ENCODE data around the gene MAST4.
A peak's percentile ranks its signal among the peaks of the same experiment; 100 is the strongest.

The MAST4 gene

GRCh38 chr5:66769839-66770617 lies 173.8 kb downstream of the MAST4 start:
- Histone ChIP-seq H3K27ac (no peak overlapping the region), H3K36me3 (replicated peaks) (no peaks in the 10 kb centered on the region), H3K4me3 (ENCODE audit: low read depth, low read length) (no peak overlapping the region), H3K27me3 (replicated peaks) (no peaks in the 10 kb centered on the region)
- DNase-seq = no peak
- TF ChIP-seq CTCF (IDR thresholded peaks at IDR 0.05; ENCODE audit: low read depth, low read length, missing control alignments) = peak; percentile 50
- in situ Hi-C loops (cut with HindIII; ENCODE audit: low pct_ligation_motif_present, low sequenced_read_pairs) = no loop called here

GRCh38 chr5:66777868-66778267 lies 181.7 kb downstream of the MAST4 start:
- no peak overlapping the region for H3K4me3 ChIP-seq (ENCODE audit: low read depth, low read length)
- H3K27ac ChIP-seq = no peak overlapping the region
- H3K36me3 ChIP-seq (replicated peaks) = no peaks in the 10 kb centered on the region
- in situ Hi-C loops (cut with HindIII; ENCODE audit: low pct_ligation_motif_present, low sequenced_read_pairs) = loop anchor here (25.0 kb wide), 1 partner anchor 466 kb away; no protein-coding TSS in a partner anchor
- H3K27me3 ChIP-seq (replicated peaks) = no peaks in the 10 kb centered on the region
- DNase-seq = no peak
- TF ChIP-seq CTCF (IDR thresholded peaks at IDR 0.05; ENCODE audit: low read depth, low read length, missing control alignments) = no peak

- Histone ChIP-seq H3K27ac (no peak overlapping the region), H3K36me3 (replicated peaks) (no peaks in the 10 kb centered on the region), H3K27me3 (replicated peaks) (no peaks in the 10 kb centered on the region), H3K4me3 (ENCODE audit: low read depth, low read length) (no peak overlapping the region)
- DNase-seq = no peak
- no peak for TF ChIP-seq CTCF (IDR thresholded peaks at IDR 0.05; ENCODE audit: low read depth, low read length, missing control alignments)
- in situ Hi-C loops (cut with HindIII; ENCODE audit: low pct_ligation_motif_present, low sequenced_read_pairs) = loop anchor here (25.0 kb wide), 1 partner anchor 467 kb away; no protein-coding TSS in a partner anchor
Observed at GRCh38 chr5:66779528-66779927, 183.3 kb downstream of the MAST4 start.

- Histone ChIP-seq H3K36me3 (replicated peaks) (no peaks in the 10 kb centered on the region), H3K4me3 (ENCODE audit: low read depth, low read length) (no peak overlapping the region), H3K27me3 (replicated peaks) (no peaks in the 10 kb centered on the region), H3K27ac (no peak overlapping the region)
- no peak for DNase-seq
- in situ Hi-C loops (cut with HindIII; ENCODE audit: low pct_ligation_motif_present, low sequenced_read_pairs) = loop anchor here (25.0 kb wide), 1 partner anchor 476 kb away; no protein-coding TSS in a partner anchor
- TF ChIP-seq CTCF (IDR thresholded peaks at IDR 0.05; ENCODE audit: low read depth, low read length, missing control alignments) = no peak
Observed at GRCh38 chr5:66788556-66788955, 192.4 kb downstream of the MAST4 start.

- no peak for TF ChIP-seq CTCF (IDR thresholded peaks at IDR 0.05; ENCODE audit: low read depth, low read length, missing control alignments)
- Histone ChIP-seq H3K27me3 (replicated peaks) (no peaks in the 10 kb centered on the region), H3K27ac (no peak overlapping the region), H3K4me3 (ENCODE audit: low read depth, low read length) (no peak overlapping the region), H3K36me3 (replicated peaks) (no peaks in the 10 kb centered on the region)
- in situ Hi-C loops (cut with HindIII; ENCODE audit: low pct_ligation_motif_present, low sequenced_read_pairs) = loop anchor here (25.0 kb wide), 1 partner anchor 477 kb away; no protein-coding TSS in a partner anchor
- DNase-seq = no peak
Observed at GRCh38 chr5:66789434-66789833, 193.2 kb downstream of the MAST4 start.

Measured in brain microvascular endothelial cell (primary cell).